NCI-H1105 (cell line): ENCODE measurements around the gene SCART1.
"Not testable (repeated sequence)": the region's sequence is repeated elsewhere in the genome, so short reads cannot be mapped to it uniquely, and the experiment has no call there.

Source experiments
- DNase-seq: peaks from one replicate; lab custom pipeline; 2025; lab: John Stamatoyannopoulos, UW

Gene SCART1

GRCh38 chr10:133456041-133456951 lies 2.6 kb downstream of the SCART1 start:
- DNase-seq = no peak

DNA sequence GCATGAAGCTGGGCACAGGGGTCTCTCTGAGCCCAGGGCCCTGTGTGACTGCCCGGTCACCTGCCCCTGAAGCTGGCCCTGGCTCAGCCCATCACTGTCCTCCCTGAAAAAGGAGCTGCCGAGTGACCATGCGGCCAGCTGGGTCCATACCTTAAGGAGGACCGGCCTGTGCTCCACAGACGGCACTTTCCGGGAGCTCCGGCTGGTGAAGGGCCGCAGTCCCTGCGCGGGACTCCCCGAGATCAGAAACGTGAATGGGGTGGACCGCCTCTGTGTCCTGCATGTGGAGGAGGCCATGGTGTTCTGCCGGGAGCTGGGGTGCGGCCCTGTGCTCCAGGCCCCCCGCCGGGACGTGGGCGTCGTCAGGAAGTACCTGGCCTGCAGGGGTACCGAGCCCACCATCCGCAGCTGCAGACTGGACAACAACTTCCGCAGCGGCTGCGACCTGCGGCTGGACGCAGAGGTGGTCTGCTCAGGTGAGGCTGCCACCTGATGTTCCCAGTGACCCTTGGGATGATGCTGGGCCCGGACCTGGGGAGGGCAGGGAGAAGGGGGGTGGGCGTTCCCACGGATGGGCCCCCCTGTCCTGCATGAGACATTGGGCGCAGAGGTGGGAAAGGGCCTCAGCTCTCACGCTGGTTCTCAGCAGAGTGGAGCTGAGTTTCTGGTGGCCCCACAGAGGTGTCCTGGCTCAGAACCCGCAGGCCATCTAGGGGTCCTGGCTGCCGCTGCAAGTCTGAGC lies 3.5 kb downstream of the SCART1 start:
- DNase-seq = no peak

DNA sequence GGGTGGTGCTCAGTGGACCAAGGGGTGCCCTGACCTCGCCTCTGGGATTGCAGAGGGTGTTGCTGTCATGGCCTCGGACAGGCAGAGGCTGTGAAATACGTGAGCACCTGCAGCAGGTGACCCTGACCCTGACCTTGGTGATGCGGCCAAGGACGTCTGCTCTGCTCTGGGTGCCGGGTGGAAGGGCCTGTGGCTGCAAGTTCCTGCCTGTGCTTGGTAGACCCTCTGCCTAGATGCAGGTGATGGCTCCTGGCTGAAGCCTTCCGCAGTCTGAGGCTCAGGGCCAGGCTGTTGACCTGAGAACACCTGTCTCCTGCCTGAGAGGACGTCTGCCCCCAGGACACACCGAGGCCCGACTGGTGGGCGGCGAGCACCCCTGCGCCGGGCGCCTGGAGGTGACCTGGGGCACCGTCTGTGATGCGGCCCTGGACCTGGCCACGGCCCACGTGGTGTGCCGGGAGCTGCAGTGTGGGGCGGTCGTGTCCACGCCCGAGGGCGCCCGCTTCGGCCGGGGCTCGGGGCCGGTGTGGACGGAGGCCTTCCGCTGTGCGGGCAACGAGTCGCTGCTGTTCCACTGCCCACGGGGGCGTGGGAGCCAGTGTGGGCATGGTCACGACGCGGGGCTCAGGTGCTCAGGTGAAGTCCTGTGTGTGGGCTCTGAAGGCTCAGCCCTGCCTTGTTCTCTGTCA lies 4.4 kb downstream of the SCART1 start:
- no peak for DNase-seq

DNA sequence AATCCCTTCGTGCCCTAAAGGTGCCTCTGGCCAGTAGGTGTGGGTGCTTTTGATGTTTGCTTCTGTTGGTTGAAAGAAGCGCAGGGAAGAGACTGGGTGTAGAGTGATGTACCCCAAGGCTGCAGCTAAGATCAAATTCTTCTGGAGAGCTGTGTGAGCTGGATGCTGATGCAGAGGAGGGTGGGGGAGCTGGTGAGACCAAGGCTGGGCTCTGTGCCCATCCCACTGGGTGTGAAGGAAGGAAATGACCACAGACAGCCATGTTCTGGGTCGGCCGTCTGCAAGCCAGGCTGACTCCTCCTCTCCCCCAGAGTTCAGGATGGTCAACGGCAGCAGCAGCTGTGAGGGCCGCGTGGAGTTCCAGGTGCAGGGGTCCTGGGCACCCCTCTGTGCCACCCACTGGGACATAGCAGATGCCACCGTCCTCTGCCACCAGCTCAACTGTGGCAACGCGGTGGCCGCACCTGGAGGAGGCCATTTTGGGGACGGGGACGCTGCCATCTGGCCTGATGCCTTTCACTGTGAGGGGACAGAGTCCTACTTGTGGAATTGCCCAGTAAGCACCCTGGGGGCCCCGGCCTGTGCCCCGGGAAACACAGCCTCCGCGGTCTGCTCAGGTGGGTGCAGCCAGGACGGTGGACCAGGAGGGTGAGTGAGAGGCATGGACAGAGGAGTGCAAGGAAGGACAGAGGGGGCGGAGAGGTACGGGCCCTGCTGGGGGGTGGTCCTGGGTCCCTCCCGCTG lies 5.1 kb downstream of the SCART1 start:
- no peak for DNase-seq

GRCh38 chr10:133459454-133460207 lies 5.9 kb downstream of the SCART1 start:
- no peak for DNase-seq

DNA sequence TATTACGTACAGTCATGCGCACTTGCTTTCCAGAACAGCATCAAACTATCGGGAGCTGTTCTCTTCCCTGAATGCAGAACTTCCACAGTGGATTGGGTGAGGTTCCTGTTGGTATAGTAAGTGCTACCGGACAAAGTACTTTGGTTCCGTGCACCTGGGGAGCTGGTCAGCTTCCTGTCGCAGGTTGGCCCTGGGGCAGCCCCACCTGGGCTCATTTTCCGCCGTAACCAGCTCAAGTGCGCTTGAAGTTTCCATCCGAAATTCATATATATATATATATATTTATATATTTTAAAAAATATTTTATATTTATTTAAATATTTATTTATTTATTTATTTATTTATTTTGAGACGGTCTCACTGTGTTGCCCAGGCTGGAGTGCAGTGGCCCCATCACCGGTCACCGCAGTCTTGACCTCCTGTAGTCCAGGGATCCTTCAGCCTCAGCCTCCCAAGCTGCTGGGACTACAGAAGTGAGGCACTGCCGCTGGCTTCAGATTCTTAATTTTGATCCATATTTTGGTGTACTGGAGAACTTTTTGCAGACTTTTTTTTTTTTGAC lies 6.5 kb downstream of the SCART1 start:
- no peak for DNase-seq

GRCh38 chr10:133461027-133461426 lies 7.3 kb downstream of the SCART1 start:
- no peak for DNase-seq

DNA sequence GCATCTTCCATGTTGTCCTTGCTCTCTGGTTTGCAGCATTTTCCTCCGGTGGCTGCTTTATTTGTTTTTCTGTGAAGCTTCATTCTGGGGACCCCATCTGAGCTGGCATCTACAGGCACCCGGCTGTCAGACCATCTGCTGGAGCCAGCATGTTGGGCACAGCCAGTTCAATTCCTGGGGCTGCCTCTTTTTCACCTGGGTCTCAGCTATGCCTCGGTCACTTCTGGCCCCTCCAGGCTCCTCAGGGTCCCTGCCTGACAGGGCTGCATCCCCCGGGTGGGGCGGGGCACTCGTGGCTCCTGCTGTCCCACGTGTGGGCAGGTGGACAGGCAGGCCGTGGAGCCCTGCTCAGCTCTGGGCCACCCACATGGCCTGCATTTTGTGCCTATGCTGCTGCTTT lies 8.1 kb downstream of the SCART1 start:
- no peak for DNase-seq

GRCh38 chr10:133462512-133463305 lies 9.0 kb downstream of the SCART1 start:
- no peak for DNase-seq

DNA sequence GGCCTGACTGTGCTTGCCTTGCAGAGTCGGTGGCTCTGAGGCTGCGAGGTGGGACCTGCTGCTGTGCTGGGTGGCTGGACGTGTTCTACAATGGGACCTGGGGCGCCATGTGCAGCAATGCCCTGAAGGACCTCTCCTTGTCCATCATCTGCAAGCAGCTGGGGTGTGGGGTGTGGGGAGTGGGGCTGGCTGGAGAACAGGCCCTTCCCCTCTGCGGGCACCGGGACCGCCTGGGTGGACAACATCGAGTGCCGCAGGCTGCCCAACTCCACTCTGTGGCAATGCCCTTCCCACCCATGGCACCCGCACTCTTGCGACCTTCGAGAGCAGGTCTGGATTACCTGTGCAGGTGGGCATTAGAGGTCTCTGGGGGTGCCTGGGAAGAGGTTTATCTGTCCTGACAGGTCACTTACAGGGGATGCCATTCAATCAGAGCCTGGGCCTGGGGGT lies 10.9 kb downstream of the SCART1 start:
- no peak for DNase-seq

DNA sequence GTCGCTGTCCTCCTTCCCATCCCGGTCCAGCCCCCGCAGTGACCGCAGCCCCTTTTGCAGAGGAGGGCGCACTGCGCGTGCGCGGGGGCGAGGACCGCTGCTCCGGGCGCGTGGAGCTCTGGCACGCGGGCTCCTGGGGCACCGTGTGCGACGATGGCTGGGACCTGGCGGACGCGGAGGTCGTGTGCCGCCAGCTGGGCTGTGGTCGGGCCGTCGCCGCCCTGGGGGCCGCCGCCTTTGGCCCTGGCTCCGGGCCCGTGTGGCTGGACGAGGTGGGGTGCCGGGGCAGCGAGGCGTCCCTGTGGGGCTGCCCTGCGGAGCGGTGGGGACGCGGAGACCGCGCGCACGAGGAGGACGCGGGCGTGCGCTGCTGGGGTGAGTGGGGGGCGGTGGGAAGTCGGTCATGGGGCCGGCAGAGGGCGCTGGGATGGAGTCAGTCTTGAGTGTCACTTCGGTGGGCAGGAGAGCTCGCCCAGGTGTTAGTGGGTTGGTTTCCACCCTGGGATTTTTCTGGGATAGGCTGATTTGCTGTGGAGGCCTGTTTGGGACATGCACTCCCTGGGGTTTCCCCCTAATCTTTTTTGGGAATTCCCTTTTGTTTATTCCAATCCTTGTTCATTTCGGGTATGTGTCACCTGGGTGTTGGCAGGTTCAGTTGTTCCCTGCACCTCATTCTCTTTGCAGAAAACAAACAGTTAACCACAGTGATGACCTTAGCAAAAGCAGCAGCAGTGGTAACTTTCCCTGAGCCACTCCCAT lies 11.6 kb downstream of the SCART1 start:
- DNase-seq = no peak

- no peak for DNase-seq
Measured at GRCh38 chr10:133465950-133466474, 12.3 kb downstream of the SCART1 start.

GRCh38 chr10:133466683-133467275 lies 13.0 kb downstream of the SCART1 start:
- DNase-seq = no peak

DNA sequence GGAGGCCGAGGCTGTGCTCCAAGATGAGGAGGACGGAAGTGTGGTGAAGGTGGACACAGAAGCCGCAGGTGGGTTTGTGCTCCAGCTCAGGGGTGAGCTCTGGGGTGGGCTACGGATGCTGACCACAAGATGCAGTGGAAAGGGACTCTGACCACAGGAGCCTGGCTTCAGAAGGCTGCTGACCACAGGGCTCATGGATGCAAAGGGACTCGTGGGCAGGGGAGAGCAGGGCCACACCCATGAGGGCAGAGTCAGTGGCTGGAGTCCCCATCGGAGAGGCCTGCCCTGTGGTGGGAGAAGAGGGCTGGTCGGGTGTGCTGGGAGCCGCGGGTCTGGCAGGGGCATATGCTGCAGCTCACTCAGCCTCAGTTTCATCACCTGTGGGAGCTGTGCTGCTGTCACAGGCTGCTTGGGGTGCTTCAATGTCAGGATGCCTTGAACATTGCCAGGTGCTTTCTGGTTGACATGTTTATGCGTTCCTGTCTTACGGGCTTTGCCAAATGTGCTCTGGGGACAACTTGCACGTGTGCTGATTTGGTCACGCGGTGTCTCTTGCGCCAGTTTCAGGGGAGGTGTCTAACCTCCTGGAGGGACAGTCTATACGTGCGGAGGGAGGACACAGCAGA lies 13.7 kb downstream of the SCART1 start:
- DNase-seq = no peak

DNA sequence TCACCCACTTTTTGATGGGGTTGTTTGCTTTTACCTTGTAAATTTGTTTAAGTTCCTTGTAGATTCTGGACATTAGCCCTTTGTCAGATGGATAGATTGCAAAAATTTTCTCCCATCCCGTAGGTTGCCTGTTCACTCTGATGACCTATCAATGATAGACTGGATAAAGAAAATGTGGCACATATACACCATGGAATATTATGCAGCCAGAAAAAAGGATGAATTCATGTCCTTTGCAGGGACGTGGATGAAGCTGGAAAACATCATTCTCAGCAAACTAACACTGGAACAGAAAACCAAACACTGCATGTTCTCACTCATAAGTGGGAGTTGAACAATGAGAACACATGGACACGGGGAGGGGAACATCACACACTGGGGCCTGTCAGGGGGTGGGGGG lies 15.5 kb downstream of the SCART1 start:
- DNase-seq = not testable (repeated sequence)

- DNase-seq = no peak
Measured at GRCh38 chr10:133471300-133472109, 17.8 kb downstream of the SCART1 start.

GRCh38 chr10:133473270-133473669 lies 19.5 kb downstream of the SCART1 start:
- DNase-seq = no peak
